ENCODE data around the gene HOXC9.

GRCh38 chr12:53965281-53966084 is 34.5 kb upstream of the HOXC9 start:
- no peak for TF ChIP-seq CTCF (IDR thresholded peaks at IDR 0.05)
- TF ChIP-seq ZFX (IDR thresholded peaks at IDR 0.05; ENCODE audit: borderline replicate concordance), result no peak

Measured in 22Rv1 (cell line).